Aorta (tissue), 5 donors: ENCODE data around the gene CRYBG2. TPM values are rescaled to one million over a fixed set of nuclear protein-coding genes. Genes with fewer than 3 reads are reported as not detected.

ENCODE experiments used
- ATAC-seq: fragments of 200-7000 bp; cut with Tn5 transposase; one replicate; pipeline ENCODE4 v1.9.1; 2022; ENCODE audit warnings: moderate library complexity; ENCODE audit not compliant: low FRiP score
- DNase-seq, 2 donors: peaks; one replicate each; pipeline ENCODE4 v3.0.0-alpha.2; 2020
- H3K27ac ChIP-seq, 2 donors: one replicate each; pipeline ENCODE4 v1.5.1; 2013; ENCODE audit warnings: low read length in 2 of 2, mild to moderate bottlenecking in 2 of 2, moderate library complexity in 2 of 2, control low read depth in 1 of 2, inconsistent platforms in 1 of 2, low read depth in 1 of 2
- H3K27me3 ChIP-seq, 2 donors: one replicate each; pipeline ENCODE4 v1.6.1; 2013; ENCODE audit warnings: control low read depth in 1 of 2, low read length in 1 of 2, mild to moderate bottlenecking in 1 of 2, moderate library complexity in 1 of 2; ENCODE audit not compliant: insufficient read depth in 2 of 2, control insufficient read depth in 1 of 2
- H3K36me3 ChIP-seq, 2 donors: one replicate each; pipeline ENCODE4 v1.6.1; 2013; ENCODE audit warnings: control low read depth in 1 of 2, low read length in 1 of 2, mild to moderate bottlenecking in 1 of 2; ENCODE audit not compliant: insufficient read depth in 2 of 2, control insufficient read depth in 1 of 2
- H3K4me1 ChIP-seq, 2 donors: one replicate each; pipeline ENCODE4 v1.6.1; 2013; ENCODE audit warnings: low read length in 2 of 2, control low read depth in 1 of 2, mild to moderate bottlenecking in 1 of 2, moderate library complexity in 1 of 2; ENCODE audit not compliant: insufficient read depth in 2 of 2, control insufficient read depth in 1 of 2
- H3K4me3 ChIP-seq, 2 donors: one replicate each; pipeline ENCODE4 v1.5.1; 2013; ENCODE audit warnings: low read length in 2 of 2, control low read depth in 1 of 2, mild to moderate bottlenecking in 1 of 2
- H3K9me3 ChIP-seq: one replicate; pipeline ENCODE4 v1.6.1; 2013; ENCODE audit warnings: mild to moderate bottlenecking, low read length; ENCODE audit not compliant: control insufficient read depth
- WGBS, 2 donors: extraction: QIAGEN DNeasy Blood & Tissue Kit; methylation state at CpG; one replicate each; pipeline ENCODE4 v1.1.7; 2013; 5-methylcytosine and 5-hydroxymethylcytosine counted together
- intact Hi-C, 2 donors: fragments of 100-400 bp; cut with DNase I; formaldehyde crosslinking; loops; one replicate each; pipeline versions ENCODE4 v1.14.2 to v1.15.0; 2022
- polyA plus RNA-seq, 2 donors: library from polyadenylated mRNA; stranded (reverse); fragments of 200-250 nt; gene quantifications; one replicate each; pipeline ENCODE4 v1.2.3, GENCODE V29; 2013
- total RNA-seq, 2 donors: library from RNA; stranded (reverse); fragmentation: NEBNext Ultra II Directional; extraction: Animal tissue kit (Norgen Biotek cat#: 25700); gene quantifications; one replicate each; pipeline ENCODE4 v1.2.1, GENCODE V29; 2021
- donor health status: healthy with polysubstance abuse.
- donor health status: Bipolar disorder and iron deficiency.
- donor health status: DM: no; HTN: no; CAD: no.
- donor health status: DM: no; HTN: no; CAD: no.
- donor health status: DM: yes; HTN: yes; CAD: no.

Gene CRYBG2
- total and polyA plus RNA-seq, 4 donors, result 0.05 to 6.4 (median 0.27) TPM; not detected in 1

GRCh38 chr1:26279456-26280332, 74.2 kb downstream of the CRYBG2 start, which contains the start of gene SH3BGRL3:
SH3BGRL3 (plus strand) TSS chr1:26280086; CDS start chr1:26280156, 70 bp downstream.
- Histone ChIP-seq H3K4me1 (no peaks in the 10 kb centered on the region), H3K27ac (peak within 1 kb of the TSS; percentile 23 to 89), H3K36me3 (no peaks in the 10 kb centered on the region), H3K4me3 (peak within 1 kb of the TSS; percentile 57 to 70), H3K9me3 (no peaks in the 10 kb centered on the region), H3K27me3 (no peaks in the 10 kb centered on the region)
- DNase-seq (peak; percentile 94 to 96), ATAC-seq (peak; percentile 91)
- WGBS, 2 donors, result 1% methylated on average over 51 to 66 of the region's 66 CpGs
- intact Hi-C loops, result no loop called here

GRCh38 chr1:26278724-26279455, 75.0 kb downstream of the CRYBG2 start:
- intact Hi-C loops, result no loop called here
- no peaks in the 10 kb centered on the region for H3K9me3 ChIP-seq
- H3K4me3 ChIP-seq, result peak overlapping the region in 1 of 2 donors; percentile 57
- ATAC-seq (no peak), DNase-seq (peak; percentile 76 to 78)
- H3K27me3 ChIP-seq, result no peaks in the 10 kb centered on the region
- WGBS, 2 donors, result 44% methylated on average over 9 of the region's 9 CpGs
- peak overlapping the region; percentile 23 to 84 for H3K27ac ChIP-seq
- H3K36me3 ChIP-seq, result no peaks in the 10 kb centered on the region
- no peaks in the 10 kb centered on the region for H3K4me1 ChIP-seq

GRCh38 chr1:26278303-26278702, 75.6 kb downstream of the CRYBG2 start:
- H3K27ac ChIP-seq, result peak overlapping the region in 1 of 2 donors; percentile 13
- peak; percentile 86 to 92 for DNase-seq
- WGBS, 2 donors, result 14 to 21% methylated on average over 4 of the region's 4 CpGs

GRCh38 chr1:26277719-26278118, 76.2 kb downstream of the CRYBG2 start:
- Histone ChIP-seq H3K36me3 (no peaks in the 10 kb centered on the region), H3K4me1 (no peaks in the 10 kb centered on the region), H3K4me3 (no peak overlapping the region), H3K9me3 (no peaks in the 10 kb centered on the region), H3K27me3 (no peaks in the 10 kb centered on the region), H3K27ac (peak overlapping the region; percentile 13 to 17)
- ATAC-seq (no peak), DNase-seq (no peak)
- intact Hi-C loops, result no loop called here
- WGBS, 2 donors, result 57 to 76% methylated on average over 1 of the region's 1 CpG

More at GRCh38 chr1:26278303-26278702, 75.6 kb downstream of the CRYBG2 start:
- intact Hi-C loops, result no loop called here
- Histone ChIP-seq H3K4me1 (no peaks in the 10 kb centered on the region), H3K36me3 (no peaks in the 10 kb centered on the region), H3K27me3 (no peaks in the 10 kb centered on the region), H3K9me3 (no peaks in the 10 kb centered on the region), H3K4me3 (no peak overlapping the region)
- peak; percentile 20 for ATAC-seq

- ATAC-seq (no peak), DNase-seq (no peak)
- Histone ChIP-seq H3K9me3 (no peaks in the 10 kb centered on the region), H3K36me3 (no peaks in the 10 kb centered on the region), H3K4me1 (no peaks in the 10 kb centered on the region), H3K4me3 (no peak overlapping the region), H3K27me3 (no peaks in the 10 kb centered on the region), H3K27ac (no peak overlapping the region)
- WGBS, 2 donors, result 85 to 92% methylated on average over 3 of the region's 3 CpGs
- intact Hi-C loops, result no loop called here
These were observed 76.7 kb downstream of the CRYBG2 start for GRCh38 chr1:26277261-26277661.

- 84 to 86% methylated on average over 2 of the region's 2 CpGs for WGBS, 2 donors
- intact Hi-C loops, result no loop called here
- H3K4me1 ChIP-seq, result no peaks in the 10 kb centered on the region
These were observed 77.5 kb downstream of the CRYBG2 start for GRCh38 chr1:26276432-26276838.

GRCh38 chr1:26275580-26276431, 78.1 kb downstream of the CRYBG2 start:
- WGBS, 2 donors, result 33% methylated on average over 3 of the region's 3 CpGs
- intact Hi-C loops, result loop anchor here (1.0 kb wide), 2 partner anchors 45 to 46 kb away; no protein-coding TSS in a partner anchor
- H3K4me1 ChIP-seq, result no peaks in the 10 kb centered on the region

More at GRCh38 chr1:26276432-26276838, 77.5 kb downstream of the CRYBG2 start:
- ATAC-seq (no peak), DNase-seq (no peak)
- Histone ChIP-seq H3K4me3 (no peak overlapping the region), H3K27me3 (no peaks in the 10 kb centered on the region), H3K9me3 (no peaks in the 10 kb centered on the region), H3K36me3 (no peaks in the 10 kb centered on the region), H3K27ac (no peak overlapping the region)

More at GRCh38 chr1:26275580-26276431, 78.1 kb downstream of the CRYBG2 start:
- Histone ChIP-seq H3K4me3 (no peak overlapping the region), H3K27me3 (no peaks in the 10 kb centered on the region), H3K9me3 (no peaks in the 10 kb centered on the region), H3K27ac (no peak overlapping the region), H3K36me3 (no peaks in the 10 kb centered on the region)
- DNase-seq (peak; percentile 91 to 92), ATAC-seq (peak; percentile 84)
